ENCODE data around the gene ZNF365.
"Not testable (repeated sequence)": the region's sequence is repeated elsewhere in the genome, so short reads cannot be mapped to it uniquely, and the experiment has no call there.

Gene ZNF365

GRCh38 chr10:62378877-62379276 is 4.7 kb downstream of the ZNF365 start:
- DNase-seq = not testable (repeated sequence)

- DNase-seq = no peak
Measured at GRCh38 chr10:62379394-62379793, 5.2 kb downstream of the ZNF365 start.

DNA sequence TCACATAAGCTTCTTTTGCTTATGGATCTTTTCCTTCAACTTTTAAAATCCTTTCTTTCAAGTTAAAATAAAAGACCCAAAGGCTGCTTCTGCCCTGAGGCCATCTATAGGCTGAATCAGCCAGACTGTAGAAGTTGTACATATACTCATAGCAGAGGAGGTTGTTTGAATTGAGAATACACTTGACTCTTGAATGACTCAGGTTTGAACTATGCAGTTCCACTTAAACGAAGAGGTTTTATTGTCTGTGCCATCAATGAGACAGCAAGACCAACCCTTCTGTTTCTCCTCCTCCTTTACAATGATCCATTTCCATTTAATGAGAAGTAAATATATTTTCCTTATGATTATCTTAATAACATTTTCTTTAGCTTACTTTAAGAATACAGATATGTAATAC is 5.8 kb downstream of the ZNF365 start:
- no peak for DNase-seq

DNA sequence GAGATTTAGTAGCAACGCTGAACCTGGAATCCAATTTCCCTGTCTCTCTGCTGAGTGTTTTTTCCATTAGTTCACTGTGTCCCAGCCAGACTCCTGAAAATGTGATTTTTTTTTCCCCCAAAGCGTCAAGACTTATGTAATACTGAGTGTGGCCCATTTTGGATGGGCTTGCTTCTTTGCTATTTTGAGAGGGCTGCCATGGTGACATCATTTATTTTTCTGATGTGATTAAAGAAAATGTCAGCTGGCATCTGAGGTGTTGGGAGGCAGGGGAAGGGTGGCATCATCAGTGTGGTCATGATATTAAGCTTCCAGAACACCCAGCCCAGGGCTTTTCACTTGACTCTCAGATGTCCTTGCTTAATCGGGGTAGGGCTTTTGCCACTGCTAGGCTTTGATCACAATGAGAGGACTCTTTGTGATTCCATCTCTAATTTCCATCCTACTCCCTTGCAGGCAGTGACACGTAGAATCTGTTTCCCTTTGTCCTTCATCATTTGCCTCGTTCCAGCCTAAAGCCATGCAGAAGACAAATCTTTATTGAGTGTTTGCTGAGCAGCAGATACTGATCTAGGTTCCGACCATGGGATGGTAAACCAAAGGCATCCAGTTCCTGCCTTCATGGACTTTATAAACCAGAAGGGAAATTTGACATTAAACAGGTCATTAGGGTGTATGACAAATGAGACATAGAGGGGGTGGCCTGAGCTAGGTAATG is 7.4 kb downstream of the ZNF365 start:
- DNase-seq = no peak

DNA sequence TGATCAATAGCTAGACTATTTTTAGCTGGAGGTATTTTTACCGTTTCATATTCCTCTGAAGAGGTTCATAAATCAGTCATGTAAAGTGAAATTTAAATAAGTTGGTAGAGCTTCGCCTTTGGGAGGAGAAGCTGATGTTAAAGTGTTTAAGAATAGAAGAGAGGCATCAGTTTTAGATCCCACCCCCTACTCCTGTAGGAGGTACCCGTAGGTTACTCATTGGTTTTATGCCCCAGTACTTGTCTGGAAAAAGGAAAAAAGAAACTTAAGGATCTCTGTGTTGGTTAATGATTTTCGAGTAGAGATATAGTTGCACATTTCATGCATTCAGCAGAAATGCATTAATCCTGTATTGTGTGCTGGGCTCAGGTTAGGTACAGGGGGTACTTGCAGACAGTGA is 8.7 kb downstream of the ZNF365 start:
- no peak for DNase-seq

DNA sequence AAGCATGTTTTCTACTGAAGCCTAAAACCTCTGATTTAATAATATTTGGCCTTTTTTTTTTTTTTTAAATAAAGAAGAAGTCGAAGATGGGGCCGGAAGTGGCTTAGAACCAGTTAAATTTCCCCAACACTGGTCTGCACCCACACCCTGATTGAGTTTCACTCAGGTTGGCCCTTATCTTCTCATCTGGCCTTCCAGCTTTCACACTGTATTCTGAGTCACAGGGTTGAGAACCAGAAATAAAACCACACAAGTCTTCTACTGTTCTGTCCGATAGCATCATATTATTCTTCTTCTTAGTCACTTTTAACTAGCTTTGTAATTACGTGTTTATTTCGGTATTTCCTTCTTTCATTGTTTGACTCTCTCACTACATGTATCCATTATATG is 9.9 kb downstream of the ZNF365 start:
- peak; percentile 71 for DNase-seq

DNA sequence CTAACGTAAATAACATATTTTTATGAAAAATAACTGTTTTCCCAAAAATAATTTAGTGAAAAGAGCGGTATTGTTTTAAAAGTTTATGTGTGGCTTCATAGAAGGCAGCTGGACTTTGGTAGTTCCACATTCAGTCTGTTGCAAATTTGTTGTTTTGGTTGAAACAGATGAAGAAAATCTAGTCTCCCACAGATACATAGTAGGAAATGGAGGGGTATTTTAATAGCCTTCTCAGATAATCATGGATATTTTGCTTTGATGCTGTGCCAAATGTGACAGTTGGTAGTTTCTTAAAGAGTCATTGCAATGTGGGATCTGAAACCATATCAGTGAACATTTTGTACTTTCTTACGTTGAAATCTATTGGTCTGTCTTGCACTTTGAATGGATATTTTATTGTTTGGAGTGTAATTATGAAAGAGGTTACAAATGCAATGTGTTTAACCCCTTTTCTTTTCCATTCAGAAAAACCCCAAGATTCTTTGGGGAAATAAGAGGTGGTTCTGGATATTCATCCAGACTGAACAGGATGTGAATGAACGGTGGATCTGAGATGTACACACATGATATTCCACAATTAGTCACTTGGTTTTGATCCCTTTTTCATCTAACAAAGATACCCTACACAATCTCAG is 10.4 kb downstream of the ZNF365 start:
- no peak for DNase-seq

GRCh38 chr10:62386356-62387320 is 12.5 kb downstream of the ZNF365 start:
- no peak for DNase-seq

DNA sequence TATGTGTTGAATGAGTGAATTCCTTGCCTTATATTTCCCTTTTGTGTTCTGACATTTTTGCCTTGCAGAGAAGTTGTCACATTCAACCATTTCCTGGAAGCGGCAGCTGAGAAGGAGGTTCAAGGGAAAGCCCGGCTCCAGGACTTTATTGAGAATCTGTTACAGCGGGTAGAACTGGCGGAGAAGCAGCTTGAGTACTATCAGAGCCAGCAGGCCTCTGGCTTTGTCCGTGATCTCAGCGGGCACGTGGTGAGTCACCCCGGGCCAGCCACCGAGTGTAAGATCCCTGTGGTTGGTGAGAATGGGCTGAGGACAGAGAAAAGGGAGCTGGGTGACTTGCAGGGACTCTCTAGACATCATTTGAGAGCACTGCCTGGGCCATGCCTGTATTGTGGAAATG is 14.2 kb downstream of the ZNF365 start:
- no peak for DNase-seq

DNA sequence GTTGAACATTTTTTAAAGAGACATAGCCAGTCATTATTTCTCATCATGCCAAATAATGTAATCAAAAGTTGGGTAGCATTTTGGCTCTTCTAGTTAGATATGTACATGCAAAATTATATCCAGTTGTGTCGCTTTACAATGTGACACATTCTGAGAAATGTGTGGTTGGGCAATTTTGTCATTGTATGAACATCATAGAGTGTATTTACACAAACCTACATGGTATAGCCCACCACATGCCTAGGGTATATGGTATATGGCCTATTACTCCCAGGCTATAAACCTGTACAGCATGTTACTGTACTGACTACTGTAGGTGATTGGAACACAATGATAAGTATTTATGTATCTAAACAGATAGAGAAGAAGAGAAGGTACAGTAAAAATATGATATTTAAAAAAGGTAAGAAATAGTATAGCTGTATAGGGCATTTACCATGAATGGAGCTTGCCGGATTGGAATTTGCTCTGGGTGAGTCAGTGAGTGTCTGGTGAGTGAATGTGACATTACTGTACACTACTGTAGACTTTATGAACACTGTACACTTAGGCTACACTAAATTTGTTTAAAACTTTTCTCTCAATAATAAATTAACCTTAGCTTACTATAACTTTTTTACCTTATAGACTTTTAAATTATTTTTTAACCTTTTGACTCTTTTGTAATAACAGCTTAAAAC is 16.5 kb downstream of the ZNF365 start:
- DNase-seq = no peak

DNA sequence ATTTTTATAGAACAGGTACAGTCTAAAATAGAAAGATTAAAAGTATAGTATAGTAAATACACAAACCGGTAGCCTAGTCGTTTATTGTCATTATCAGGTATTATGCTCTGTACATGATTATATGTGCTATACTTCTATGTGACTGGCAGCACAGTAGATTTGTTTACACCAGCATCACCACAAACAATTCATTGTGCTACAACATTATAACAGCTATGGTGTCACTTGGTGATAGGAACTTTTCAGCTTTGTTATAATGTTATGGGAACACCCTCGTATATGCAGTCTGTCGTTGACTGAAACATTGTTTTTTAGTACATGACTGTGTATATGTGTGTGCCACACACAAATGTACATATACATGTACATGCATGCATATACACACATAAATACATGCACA is 19.1 kb downstream of the ZNF365 start:
- DNase-seq = no peak

- no peak for DNase-seq
Measured at GRCh38 chr10:62394556-62395018, 20.4 kb downstream of the ZNF365 start.

GRCh38 chr10:62395892-62396291 is 21.7 kb downstream of the ZNF365 start:
- DNase-seq = no peak

DNA sequence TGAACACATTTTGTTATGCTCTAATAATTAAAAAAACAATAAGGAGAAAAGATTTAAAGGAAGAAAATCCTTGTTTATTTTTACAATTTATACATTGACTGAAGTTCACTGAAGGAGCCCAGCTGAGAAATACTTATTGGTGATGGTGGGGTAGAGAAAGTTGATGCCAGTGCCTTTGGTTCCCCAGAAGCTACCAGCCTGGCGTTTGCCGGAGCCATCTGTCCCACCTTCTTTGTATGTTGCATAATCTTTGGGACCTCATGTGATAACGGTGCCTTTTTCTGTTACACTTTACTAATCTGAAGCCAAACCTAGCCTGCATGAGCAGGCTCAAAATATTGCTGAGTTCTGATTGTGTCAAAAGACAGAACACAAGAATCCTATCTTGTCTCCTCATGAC is 22.7 kb downstream of the ZNF365 start:
- no peak for DNase-seq

- no peak for DNase-seq
Measured at GRCh38 chr10:62399211-62399610, 25.0 kb downstream of the ZNF365 start.

DNA sequence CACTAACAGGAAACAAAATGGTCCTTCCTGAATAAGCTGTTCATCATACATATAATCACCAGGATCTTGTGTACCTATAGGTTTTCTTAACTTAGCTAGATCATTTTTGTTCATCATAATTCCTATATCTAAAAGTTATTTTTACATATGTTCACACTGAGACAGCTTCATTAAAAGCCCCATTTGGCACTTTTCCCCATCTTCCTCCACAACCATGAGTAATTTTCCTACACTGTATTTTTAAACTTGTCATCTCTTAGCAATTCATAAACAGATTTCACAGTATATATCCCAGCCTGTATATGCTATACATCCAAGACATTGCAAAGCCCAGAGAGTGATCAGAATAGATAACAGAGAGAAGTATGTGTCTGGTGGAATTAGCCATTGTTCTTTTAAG is 28.3 kb downstream of the ZNF365 start:
- DNase-seq = no peak

DNA sequence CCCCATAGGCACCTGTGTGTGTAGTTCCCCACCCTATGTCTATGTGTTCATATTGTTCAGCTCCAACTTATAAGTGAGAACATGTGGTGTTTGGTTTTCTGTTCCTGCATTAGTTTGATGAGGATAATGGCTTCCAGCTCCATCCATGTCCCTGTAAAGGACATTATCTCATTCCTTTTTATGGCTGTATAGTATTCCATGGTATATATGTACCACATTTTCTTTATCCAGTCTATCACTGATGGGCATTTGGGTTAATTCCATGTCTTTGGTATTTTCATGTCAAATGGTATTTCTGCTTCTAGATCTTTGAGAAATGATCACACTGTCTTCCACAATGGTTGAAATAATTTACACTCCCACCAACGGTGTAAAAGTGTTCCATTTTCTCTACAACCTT is 36.4 kb downstream of the ZNF365 start:
- DNase-seq = not testable (repeated sequence)

DNA sequence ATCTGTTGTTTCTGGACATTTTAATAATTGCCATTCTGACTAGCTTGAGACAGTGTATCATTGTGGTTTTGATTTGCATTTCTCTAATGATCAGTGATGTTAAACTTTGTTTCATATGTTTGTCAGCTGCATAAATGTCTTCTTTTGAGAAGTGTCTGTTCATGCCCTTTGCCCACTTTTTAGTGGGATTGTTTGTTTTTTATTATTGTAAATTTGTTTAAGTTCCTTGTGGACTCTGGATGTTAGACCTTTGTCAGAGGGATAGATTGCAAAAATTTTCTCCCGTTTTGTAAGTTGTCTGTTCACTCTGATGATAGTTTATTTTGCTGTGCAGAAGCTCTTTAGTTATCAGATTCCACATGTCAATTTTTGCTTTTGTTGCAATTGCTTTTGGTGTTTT is 36.8 kb downstream of the ZNF365 start:
- DNase-seq = not testable (repeated sequence)

- no peak for DNase-seq
Measured at GRCh38 chr10:62413048-62413447, 38.9 kb downstream of the ZNF365 start.

DNA sequence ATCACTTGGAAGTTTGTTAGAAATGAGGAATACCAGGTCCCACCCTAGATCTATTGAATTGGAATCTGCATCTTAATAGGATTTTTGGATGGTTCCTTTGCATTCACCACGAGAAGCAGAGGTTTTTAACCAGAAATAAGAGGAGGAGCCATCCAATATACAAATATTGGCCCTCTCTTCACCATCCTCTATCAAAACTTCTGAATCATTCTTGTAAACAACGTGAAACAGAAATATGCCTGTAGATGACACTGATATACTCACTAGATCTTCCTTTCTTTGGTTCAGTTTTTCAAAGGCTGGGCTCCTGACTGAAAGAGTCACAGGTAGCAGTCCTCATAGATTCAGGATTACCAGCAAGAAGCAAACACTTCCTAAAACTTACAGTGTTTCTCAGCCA is 39.5 kb downstream of the ZNF365 start:
- DNase-seq = no peak

GRCh38 chr10:62414359-62414758 is 40.2 kb downstream of the ZNF365 start:
- no peak for DNase-seq

GRCh38 chr10:62422068-62422590 is 48.0 kb downstream of the ZNF365 start:
- no peak for DNase-seq

DNA sequence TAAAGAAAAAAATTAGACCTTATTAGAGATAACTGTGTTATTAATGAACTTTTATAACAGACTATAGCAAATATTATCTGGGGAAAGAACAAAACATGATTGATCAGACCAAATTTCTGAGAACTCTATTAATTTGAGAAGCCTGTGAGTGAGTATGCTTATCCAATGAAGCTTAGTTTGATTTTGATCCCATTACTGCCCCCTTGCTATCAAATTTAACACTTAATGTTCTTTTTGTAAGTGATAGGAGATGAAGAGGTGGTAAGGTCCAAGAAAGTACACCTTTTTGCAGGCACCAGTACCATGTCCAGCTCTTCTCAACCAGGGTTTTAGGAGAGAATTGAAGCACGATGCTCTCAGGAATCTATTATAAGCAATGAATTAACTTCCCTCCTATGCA is 49.9 kb downstream of the ZNF365 start:
- DNase-seq = no peak

Data from central memory CD4-positive, alpha-beta T cell (primary cell).